Panc1 (cell line): Measurements from ENCODE around the gene TLE6. TPM values are rescaled to one million over a fixed set of nuclear protein-coding genes. Genes with fewer than 3 reads are reported as not detected.
"Not testable (repeated sequence)": the region's sequence is repeated elsewhere in the genome, so short reads cannot be mapped to it uniquely, and the experiment has no call there.

Source experiments
- ATAC-seq: fragments of 200-7000 bp; cut with Tn5 transposase; 2 replicates; pipeline ENCODE4 v1.9.1; 2020; ENCODE audit warnings: mild to moderate bottlenecking, moderate library complexity
- BruUV-seq: library from RNA; stranded (reverse); fragments of 400-500 nt; replicated peaks from 2 replicates; lab custom pipeline; 2021; lab: Mats Ljungman, UMichigan
- CTCF ChIA-PET: fragments of 300-600 bp; sonication (Branson Sonifier 250); formaldehyde crosslinking; loops from one replicate; lab custom pipeline; 2022; ENCODE audit warnings: antibody characterized with exemption; lab: Charles Lee
- POLR2A ChIA-PET: fragments of 300-600 bp; sonication (Branson Sonifier 250); formaldehyde crosslinking; loops from one replicate; lab custom pipeline; 2022; ENCODE audit warnings: antibody characterized with exemption; lab: Charles Lee
- DNase-seq: peaks from one replicate; pipeline ENCODE4 v3.0.0-alpha.2; 2010; ENCODE audit warnings: low read depth, low spot score
- H3K27ac ChIP-seq: 2 replicates; pipeline ENCODE4 v1.5.1; 2011; ENCODE audit warnings: mild to moderate bottlenecking, low read length, inconsistent platforms
- H3K27me3 ChIP-seq: fragments of 200-500 bp; sonication (Bioruptor generic); 2 replicates; pipeline ENCODE4 v1.6.0; 2014; ENCODE audit warnings: low read length, inconsistent platforms; ENCODE audit not compliant: control insufficient read depth, insufficient read depth
- H3K36me3 ChIP-seq: fragments of 200-500 bp; sonication (Bioruptor generic); 2 replicates; pipeline ENCODE4 v1.5.1; 2014; ENCODE audit warnings: inconsistent platforms, mild to moderate bottlenecking, low read length, moderate library complexity; ENCODE audit not compliant: control insufficient read depth, insufficient read depth
- H3K4me1 ChIP-seq: 2 replicates; pipeline ENCODE4 v1.5.1; 2011; ENCODE audit warnings: inconsistent platforms, mild to moderate bottlenecking, low read length, moderate library complexity; ENCODE audit not compliant: control insufficient read depth, insufficient read depth
- H3K4me3 ChIP-seq, 2 experiments: 2 replicates each; pipeline ENCODE4 v1.5.1; 2011 to 2012; ENCODE audit warnings: low read depth in 2 of 2, low read length in 2 of 2, mild to moderate bottlenecking in 2 of 2, inconsistent platforms in 1 of 2, moderate library complexity in 1 of 2
- H3K9me3 ChIP-seq: fragments of 200-500 bp; sonication (Bioruptor generic); 2 replicates; pipeline ENCODE4 v1.5.1; 2014; ENCODE audit warnings: low read depth, mild to moderate bottlenecking, inconsistent platforms, low read length, moderate library complexity; ENCODE audit not compliant: control insufficient read depth, insufficient read depth
- POLR2AphosphoS5 ChIP-seq: IDR thresholded peaks from 2 replicates; pipeline ENCODE4 v1.6.1; 2012; ENCODE audit warnings: mild to moderate bottlenecking, low read depth, low read length, moderate library complexity
- SIN3A ChIP-seq: IDR thresholded peaks from 2 replicates; pipeline ENCODE4 v1.6.1; 2012; ENCODE audit warnings: low read depth, mild to moderate bottlenecking, low read length, moderate library complexity, borderline replicate concordance; ENCODE audit not compliant: insufficient read depth
- TCF7L2 ChIP-seq: IDR thresholded peaks from 2 replicates; pipeline ENCODE4 v1.6.1; 2011; ENCODE audit warnings: mild to moderate bottlenecking, low read depth, low read length, inconsistent platforms
- in situ Hi-C: cut with HindIII; loops from 2 replicates; pipeline ENCODE4 v1.10.0; 2016; ENCODE audit warnings: low sequenced_read_pairs, low pct_unique_long_range_greater_than_20kb
- intact Hi-C: fragments of 100-400 bp; cut with micrococcal nuclease; formaldehyde crosslinking; loops from one replicate; pipeline ENCODE4 v1.10.0; 2022; ENCODE audit not compliant: unreplicated experiment
- total RNA-seq: library from RNA; stranded (reverse); gene quantifications from one replicate; pipeline ENCODE4 v1.2.1, GENCODE V29; 2021; ENCODE audit not compliant: unreplicated experiment
- TF ChIP-seq, protein P1 (sequence below): fragments of 450-650 bp; IDR thresholded peaks from 2 replicates; pipeline ENCODE4 v1.5.1; 2017; ENCODE audit warnings: mild to moderate bottlenecking
- TF ChIP-seq, protein P2 (sequence below), 2 experiments: IDR thresholded peaks; 2 replicates each; pipeline ENCODE4 v1.6.1; 2011 to 2012; ENCODE audit warnings: low read depth in 2 of 2, control low read depth in 1 of 2, low read length in 1 of 2, mild to moderate bottlenecking in 1 of 2, moderate library complexity in 1 of 2; ENCODE audit not compliant: insufficient read depth in 1 of 2

The TLE6 gene
- total RNA-seq, 1 experiment from 2014 or later, result 4.0 TPM

- Histone ChIP-seq H3K4me3 (no peak overlapping the region), H3K9me3 (no peaks in the 10 kb centered on the region), H3K27ac (no peak overlapping the region), H3K27me3 (no peaks in the 10 kb centered on the region), H3K4me1 (no peaks in the 10 kb centered on the region), H3K36me3 (no peaks in the 10 kb centered on the region)
- ATAC-seq (no peak), DNase-seq (no peak)
- ChIA-PET POLR2A (no interaction called here), CTCF (no interaction called here)
- TF ChIP-seq POLR2AphosphoS5, result no peak
- TF ChIP-seq, protein P1, sequence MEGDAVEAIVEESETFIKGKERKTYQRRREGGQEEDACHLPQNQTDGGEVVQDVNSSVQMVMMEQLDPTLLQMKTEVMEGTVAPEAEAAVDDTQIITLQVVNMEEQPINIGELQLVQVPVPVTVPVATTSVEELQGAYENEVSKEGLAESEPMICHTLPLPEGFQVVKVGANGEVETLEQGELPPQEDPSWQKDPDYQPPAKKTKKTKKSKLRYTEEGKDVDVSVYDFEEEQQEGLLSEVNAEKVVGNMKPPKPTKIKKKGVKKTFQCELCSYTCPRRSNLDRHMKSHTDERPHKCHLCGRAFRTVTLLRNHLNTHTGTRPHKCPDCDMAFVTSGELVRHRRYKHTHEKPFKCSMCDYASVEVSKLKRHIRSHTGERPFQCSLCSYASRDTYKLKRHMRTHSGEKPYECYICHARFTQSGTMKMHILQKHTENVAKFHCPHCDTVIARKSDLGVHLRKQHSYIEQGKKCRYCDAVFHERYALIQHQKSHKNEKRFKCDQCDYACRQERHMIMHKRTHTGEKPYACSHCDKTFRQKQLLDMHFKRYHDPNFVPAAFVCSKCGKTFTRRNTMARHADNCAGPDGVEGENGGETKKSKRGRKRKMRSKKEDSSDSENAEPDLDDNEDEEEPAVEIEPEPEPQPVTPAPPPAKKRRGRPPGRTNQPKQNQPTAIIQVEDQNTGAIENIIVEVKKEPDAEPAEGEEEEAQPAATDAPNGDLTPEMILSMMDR, result no peak
- intact Hi-C loops, result no loop called here
- in situ Hi-C loops, result no loop called here
- BruUV-seq, result no TSS peak
Measured at GRCh38 chr19:2988568-2988967, 11.2 kb downstream of the TLE6 start.

- BruUV-seq, result no TSS peak
- no peaks in the 10 kb centered on the region for H3K9me3 ChIP-seq
- H3K36me3 ChIP-seq, result no peaks in the 10 kb centered on the region
- no peaks in the 10 kb centered on the region for H3K4me1 ChIP-seq
- intact Hi-C loops, result no loop called here
- POLR2A ChIA-PET, result no interaction called here
- no peak overlapping the region for H3K27ac ChIP-seq
- DNase-seq, result no peak
- CTCF ChIA-PET, result no interaction called here
- no peaks in the 10 kb centered on the region for H3K27me3 ChIP-seq
- TF ChIP-seq TCF7L2 (no peak), SIN3A (no peak), POLR2AphosphoS5 (no peak)
- TF ChIP-seq, protein P1, result no peak
- TF ChIP-seq, protein P2, sequence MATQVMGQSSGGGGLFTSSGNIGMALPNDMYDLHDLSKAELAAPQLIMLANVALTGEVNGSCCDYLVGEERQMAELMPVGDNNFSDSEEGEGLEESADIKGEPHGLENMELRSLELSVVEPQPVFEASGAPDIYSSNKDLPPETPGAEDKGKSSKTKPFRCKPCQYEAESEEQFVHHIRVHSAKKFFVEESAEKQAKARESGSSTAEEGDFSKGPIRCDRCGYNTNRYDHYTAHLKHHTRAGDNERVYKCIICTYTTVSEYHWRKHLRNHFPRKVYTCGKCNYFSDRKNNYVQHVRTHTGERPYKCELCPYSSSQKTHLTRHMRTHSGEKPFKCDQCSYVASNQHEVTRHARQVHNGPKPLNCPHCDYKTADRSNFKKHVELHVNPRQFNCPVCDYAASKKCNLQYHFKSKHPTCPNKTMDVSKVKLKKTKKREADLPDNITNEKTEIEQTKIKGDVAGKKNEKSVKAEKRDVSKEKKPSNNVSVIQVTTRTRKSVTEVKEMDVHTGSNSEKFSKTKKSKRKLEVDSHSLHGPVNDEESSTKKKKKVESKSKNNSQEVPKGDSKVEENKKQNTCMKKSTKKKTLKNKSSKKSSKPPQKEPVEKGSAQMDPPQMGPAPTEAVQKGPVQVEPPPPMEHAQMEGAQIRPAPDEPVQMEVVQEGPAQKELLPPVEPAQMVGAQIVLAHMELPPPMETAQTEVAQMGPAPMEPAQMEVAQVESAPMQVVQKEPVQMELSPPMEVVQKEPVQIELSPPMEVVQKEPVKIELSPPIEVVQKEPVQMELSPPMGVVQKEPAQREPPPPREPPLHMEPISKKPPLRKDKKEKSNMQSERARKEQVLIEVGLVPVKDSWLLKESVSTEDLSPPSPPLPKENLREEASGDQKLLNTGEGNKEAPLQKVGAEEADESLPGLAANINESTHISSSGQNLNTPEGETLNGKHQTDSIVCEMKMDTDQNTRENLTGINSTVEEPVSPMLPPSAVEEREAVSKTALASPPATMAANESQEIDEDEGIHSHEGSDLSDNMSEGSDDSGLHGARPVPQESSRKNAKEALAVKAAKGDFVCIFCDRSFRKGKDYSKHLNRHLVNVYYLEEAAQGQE (IDR thresholded peaks at IDR 0.05; ENCODE audit: insufficient read depth in 1 of 2, low read depth in 2 of 2, low read length in 1 of 2), result no peak
- no peak overlapping the region for H3K4me3 ChIP-seq
- no peak for ATAC-seq
- in situ Hi-C loops, result no loop called here
Measured at GRCh38 chr19:2989236-2989946, 12.0 kb downstream of the TLE6 start.

- BruUV-seq, POLR2A ChIA-PET: not testable (repeated sequence)
Measured at GRCh38 chr19:2992333-2992732, 15.0 kb downstream of the TLE6 start.

More at GRCh38 chr19:2992333-2992732, 15.0 kb downstream of the TLE6 start:
- intact Hi-C loops, ATAC-seq, H3K27ac ChIP-seq, H3K4me3 ChIP-seq, H3K4me1 ChIP-seq, in situ Hi-C loops, H3K9me3 ChIP-seq, H3K27me3 ChIP-seq, H3K36me3 ChIP-seq, DNase-seq, CTCF ChIA-PET: not testable (repeated sequence)
